ENCODE data around the gene EFNB1. TPM values are rescaled to one million over a fixed set of nuclear protein-coding genes. Genes with fewer than 3 reads are reported as not detected.

Gene EFNB1
- total and polyA plus RNA-seq, 9 of the 15 experiments (the other 6 are each of a cell fraction or from before 2014, with no cell fraction given): 0.01 to 2.1 (median 0.99) TPM; not detected in 1

DNA sequence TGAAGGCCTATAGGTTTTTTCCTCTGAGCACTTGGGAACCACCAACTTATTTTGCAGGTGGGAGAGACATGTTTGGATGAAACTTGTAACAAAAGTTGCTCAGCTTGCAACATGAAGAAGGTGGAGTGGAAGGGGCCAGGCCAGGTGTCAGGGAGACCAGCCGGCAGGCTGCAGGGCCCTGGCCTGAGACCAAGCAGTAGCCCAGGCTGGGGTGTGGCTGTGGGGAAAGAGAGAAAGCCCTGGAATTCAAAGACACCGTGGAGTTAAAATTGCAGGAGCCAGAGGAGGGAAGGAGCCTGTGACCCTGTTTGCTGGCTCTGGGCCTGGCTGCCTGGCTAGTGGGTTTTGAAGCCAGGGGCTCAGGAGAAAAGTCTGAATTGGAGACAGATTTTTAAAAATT lies 43.4 kb downstream of the EFNB1 start:
- Histone ChIP-seq H3K27me3 (ENCODE audit: control insufficient read depth in 2 of 2, insufficient read depth in 2 of 2, low read length in 2 of 2) (peaks cover 0 to 9% of the 10 kb centered on the region in 2 experiments; a peak in 2 of 5 replicates), H3K9me3 (replicated peaks; ENCODE audit: control insufficient read depth, insufficient read depth, low read depth, low read length) (no peaks in the 10 kb centered on the region), H3K79me2 (ENCODE audit: control insufficient read depth, insufficient read depth, low read length) (no peaks in the 10 kb centered on the region), H3K9ac (ENCODE audit: insufficient read depth in 1 of 2, low read depth in 2 of 2, low read length in 2 of 2) (no peak overlapping the region), H4K20me1 (replicated peaks; ENCODE audit: control insufficient read depth, insufficient read depth, low read length) (no peaks in the 10 kb centered on the region), H3K36me3 (ENCODE audit: control insufficient read depth, insufficient read depth, low read length) (no peaks in the 10 kb centered on the region), H3K4me3 (no peak overlapping the region), H2AFZ (ENCODE audit: low read depth, low read length) (no peak overlapping the region), H3K4me1 (replicated peaks in 1 of 2; ENCODE audit: control insufficient read depth in 2 of 2, insufficient read depth in 2 of 2, low read length in 2 of 2) (no peaks in the 10 kb centered on the region), H3K27ac (ENCODE audit: extremely low read depth, low read depth, low read length) (no peak overlapping the region), H3K9me1 (ENCODE audit: control insufficient read depth, insufficient read depth, low read length) (no peaks in the 10 kb centered on the region), H3K4me2 (ENCODE audit: insufficient read depth, low read length) (no peak overlapping the region)
- DNase-seq (ENCODE audit: extremely low read depth in 1 of 4, low spot score in 3 of 4): no peak
- intact Hi-C loops (cut with micrococcal nuclease): no loop called here
- BruUV-seq (replicated peaks): no TSS peak
- POLR2A ChIA-PET: no interaction called here
- in situ Hi-C loops (cut with MboI): no loop called here
- no peak for ATAC-seq
- FAIRE-seq: no peak
- CTCF ChIA-PET (ENCODE audit: low intra/inter-chr PET ratio): no interaction called here
- WGBS (ENCODE audit: insufficient coverage, low coverage, missing lambda C conversion rate): no CpG with 5 or more reads among the region's 2 CpGs
- TF ChIP-seq, protein P1, sequence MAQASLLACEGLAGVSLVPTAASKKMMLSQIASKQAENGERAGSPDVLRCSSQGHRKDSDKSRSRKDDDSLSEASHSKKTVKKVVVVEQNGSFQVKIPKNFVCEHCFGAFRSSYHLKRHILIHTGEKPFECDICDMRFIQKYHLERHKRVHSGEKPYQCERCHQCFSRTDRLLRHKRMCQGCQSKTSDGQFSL (CRISPR knock-in tag; IDR thresholded peaks at IDR 0.05): no peak
- TF ChIP-seq, protein P1 (tag; IDR thresholded peaks at IDR 0.05): no peak
- TF ChIP-seq TFAM (CRISPR knock-in tag; conservative IDR thresholded peaks at IDR 0.05) (no peak), ZNF764 (CRISPR knock-in tag; IDR thresholded peaks at IDR 0.05; ENCODE audit: low read depth) (no peak), ADNP (tag; IDR thresholded peaks at IDR 0.05) (no peak), TAL1 (IDR thresholded peaks at IDR 0.05) (no peak), TAF9B (IDR thresholded peaks at IDR 0.05; ENCODE audit: partially characterized antibody) (no peak)
- TF ChIP-seq, protein P2, sequence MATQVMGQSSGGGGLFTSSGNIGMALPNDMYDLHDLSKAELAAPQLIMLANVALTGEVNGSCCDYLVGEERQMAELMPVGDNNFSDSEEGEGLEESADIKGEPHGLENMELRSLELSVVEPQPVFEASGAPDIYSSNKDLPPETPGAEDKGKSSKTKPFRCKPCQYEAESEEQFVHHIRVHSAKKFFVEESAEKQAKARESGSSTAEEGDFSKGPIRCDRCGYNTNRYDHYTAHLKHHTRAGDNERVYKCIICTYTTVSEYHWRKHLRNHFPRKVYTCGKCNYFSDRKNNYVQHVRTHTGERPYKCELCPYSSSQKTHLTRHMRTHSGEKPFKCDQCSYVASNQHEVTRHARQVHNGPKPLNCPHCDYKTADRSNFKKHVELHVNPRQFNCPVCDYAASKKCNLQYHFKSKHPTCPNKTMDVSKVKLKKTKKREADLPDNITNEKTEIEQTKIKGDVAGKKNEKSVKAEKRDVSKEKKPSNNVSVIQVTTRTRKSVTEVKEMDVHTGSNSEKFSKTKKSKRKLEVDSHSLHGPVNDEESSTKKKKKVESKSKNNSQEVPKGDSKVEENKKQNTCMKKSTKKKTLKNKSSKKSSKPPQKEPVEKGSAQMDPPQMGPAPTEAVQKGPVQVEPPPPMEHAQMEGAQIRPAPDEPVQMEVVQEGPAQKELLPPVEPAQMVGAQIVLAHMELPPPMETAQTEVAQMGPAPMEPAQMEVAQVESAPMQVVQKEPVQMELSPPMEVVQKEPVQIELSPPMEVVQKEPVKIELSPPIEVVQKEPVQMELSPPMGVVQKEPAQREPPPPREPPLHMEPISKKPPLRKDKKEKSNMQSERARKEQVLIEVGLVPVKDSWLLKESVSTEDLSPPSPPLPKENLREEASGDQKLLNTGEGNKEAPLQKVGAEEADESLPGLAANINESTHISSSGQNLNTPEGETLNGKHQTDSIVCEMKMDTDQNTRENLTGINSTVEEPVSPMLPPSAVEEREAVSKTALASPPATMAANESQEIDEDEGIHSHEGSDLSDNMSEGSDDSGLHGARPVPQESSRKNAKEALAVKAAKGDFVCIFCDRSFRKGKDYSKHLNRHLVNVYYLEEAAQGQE (IDR thresholded peaks at IDR 0.05; ENCODE audit: borderline replicate concordance): no peak
- TF ChIP-seq, protein P2 (CRISPR knock-in tag; IDR thresholded peaks at IDR 0.05; ENCODE audit: low read depth): no peak

Data from K562 (cell line).